ENCODE results near the gene EVI5.
A peak's percentile ranks its signal among the peaks of the same experiment; 100 is the strongest.
"Not testable (repeated sequence)": the region's sequence is repeated elsewhere in the genome, so short reads cannot be mapped to it uniquely, and the experiment has no call there.

The EVI5 gene

DNA sequence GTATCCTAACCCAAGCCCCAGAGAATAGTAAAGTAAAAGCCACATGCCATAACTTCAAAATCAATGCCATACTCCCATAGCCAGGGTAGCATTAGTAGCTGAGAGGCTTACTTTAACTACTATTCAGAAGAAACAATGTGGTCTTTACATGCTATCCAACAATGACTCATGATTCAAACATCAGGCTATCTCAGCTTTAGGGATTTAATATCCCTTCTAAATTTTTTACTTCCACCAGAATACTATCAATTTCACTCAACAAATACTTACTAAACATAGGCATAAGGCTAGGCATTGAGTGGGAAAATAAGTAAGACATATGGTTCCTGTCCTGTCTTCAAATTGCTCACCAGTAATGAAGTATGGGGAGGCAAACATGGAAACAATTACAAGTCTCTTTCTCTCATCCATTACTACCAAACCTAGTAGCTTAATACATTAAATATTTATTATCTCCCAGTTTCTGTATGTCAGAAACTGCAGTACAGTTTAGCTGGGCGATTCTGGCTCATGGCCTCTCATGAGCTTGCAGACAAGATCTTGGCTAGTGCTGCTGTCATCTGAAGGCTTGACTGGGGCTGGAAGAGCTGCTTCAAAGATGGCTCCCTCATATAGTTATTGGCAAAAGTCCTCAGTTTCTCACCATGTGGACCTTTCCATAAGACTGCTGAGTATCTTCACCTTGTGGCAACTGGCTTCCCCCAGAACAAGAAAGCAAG lies 30.7 kb downstream of the EVI5 start:
- TF ChIP-seq, protein P1, sequence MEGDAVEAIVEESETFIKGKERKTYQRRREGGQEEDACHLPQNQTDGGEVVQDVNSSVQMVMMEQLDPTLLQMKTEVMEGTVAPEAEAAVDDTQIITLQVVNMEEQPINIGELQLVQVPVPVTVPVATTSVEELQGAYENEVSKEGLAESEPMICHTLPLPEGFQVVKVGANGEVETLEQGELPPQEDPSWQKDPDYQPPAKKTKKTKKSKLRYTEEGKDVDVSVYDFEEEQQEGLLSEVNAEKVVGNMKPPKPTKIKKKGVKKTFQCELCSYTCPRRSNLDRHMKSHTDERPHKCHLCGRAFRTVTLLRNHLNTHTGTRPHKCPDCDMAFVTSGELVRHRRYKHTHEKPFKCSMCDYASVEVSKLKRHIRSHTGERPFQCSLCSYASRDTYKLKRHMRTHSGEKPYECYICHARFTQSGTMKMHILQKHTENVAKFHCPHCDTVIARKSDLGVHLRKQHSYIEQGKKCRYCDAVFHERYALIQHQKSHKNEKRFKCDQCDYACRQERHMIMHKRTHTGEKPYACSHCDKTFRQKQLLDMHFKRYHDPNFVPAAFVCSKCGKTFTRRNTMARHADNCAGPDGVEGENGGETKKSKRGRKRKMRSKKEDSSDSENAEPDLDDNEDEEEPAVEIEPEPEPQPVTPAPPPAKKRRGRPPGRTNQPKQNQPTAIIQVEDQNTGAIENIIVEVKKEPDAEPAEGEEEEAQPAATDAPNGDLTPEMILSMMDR (conservative IDR thresholded peaks at IDR 0.05; ENCODE audit: low read depth, low read length) = no peak
- no peak overlapping the region for H3K4me3 ChIP-seq (ENCODE audit: low read depth, low read length)
- DNase-seq (ENCODE audit: low read depth) = peak; percentile 70

DNA sequence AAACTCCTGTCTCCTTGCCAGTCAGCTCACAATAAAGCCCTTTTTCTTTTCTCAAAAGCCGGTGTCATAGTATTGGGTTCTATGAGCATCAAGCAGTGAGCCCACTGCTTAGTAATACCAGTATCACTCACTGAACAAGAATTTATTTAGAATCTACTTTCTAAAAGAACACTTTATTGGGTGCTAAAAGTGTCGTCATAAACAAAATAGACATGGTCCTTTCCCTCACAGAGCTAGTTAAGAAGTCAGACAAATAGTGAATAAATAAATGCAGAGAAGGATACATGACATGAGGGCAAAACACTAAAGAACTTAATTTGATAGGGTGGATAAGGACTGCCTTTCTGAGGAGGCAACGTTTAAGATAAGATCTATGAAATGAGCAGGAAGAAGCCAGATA lies 32.2 kb downstream of the EVI5 start:
- H3K4me3 ChIP-seq (ENCODE audit: low read depth, low read length) = no peak overlapping the region
- DNase-seq (ENCODE audit: low read depth) = no peak
- TF ChIP-seq, protein P1 (conservative IDR thresholded peaks at IDR 0.05; ENCODE audit: low read depth, low read length) = no peak

DNA sequence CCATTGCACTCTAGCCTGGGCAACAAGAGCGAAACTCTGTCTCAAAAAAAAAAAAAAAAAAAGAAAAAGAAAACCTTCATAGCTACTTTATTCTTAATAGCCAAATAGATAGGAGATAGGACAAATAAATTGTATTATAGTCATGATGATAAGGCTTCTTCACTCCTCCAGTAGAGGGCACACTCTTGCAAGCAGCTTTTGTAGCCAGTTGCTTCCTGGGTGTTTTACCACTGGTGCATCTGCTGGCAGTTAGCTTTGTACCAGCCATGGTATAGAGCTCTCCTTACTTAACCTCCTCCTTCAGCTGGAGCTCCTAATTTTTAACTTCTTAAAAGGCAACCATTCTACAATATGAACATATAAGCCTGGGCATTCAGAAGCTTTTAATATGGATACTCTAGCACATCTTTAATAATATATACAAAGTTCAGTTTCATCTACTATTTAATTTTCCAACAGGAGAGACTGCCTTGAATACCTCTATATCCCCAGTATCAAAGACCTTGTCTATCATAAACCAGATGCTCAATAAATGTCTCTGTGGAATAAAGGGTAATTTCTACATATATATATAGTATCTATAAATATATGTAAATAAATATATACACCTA lies 35.8 kb downstream of the EVI5 start:
- no peak overlapping the region for H3K4me3 ChIP-seq (ENCODE audit: low read depth, low read length)
- DNase-seq (ENCODE audit: low read depth) = peak; percentile 86
- TF ChIP-seq, protein P1 (conservative IDR thresholded peaks at IDR 0.05; ENCODE audit: low read depth, low read length) = peak; percentile 87

DNA sequence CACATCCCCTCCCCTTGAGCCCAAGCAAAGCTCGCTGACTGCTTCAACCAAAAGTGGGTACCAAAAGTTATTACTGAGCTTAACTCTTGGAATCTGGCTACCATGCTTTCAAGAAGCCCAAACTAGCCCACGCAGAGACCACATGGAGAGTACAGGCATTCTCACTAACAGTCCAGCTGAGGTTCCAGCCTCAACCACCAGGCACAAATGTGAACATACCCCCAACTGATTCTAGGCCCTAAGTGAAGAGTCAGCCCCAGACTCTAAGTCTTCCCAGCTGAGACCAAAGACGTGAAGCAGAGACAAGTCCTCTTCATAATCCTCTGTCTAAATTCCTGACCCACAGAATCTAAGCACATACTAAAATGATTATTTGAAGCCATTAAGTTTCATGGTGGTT lies 36.8 kb downstream of the EVI5 start:
- no peak overlapping the region for H3K4me3 ChIP-seq (ENCODE audit: low read depth, low read length)
- TF ChIP-seq, protein P1 (conservative IDR thresholded peaks at IDR 0.05; ENCODE audit: low read depth, low read length) = peak; percentile 19
- peak; percentile 30 for DNase-seq (ENCODE audit: low read depth)

DNA sequence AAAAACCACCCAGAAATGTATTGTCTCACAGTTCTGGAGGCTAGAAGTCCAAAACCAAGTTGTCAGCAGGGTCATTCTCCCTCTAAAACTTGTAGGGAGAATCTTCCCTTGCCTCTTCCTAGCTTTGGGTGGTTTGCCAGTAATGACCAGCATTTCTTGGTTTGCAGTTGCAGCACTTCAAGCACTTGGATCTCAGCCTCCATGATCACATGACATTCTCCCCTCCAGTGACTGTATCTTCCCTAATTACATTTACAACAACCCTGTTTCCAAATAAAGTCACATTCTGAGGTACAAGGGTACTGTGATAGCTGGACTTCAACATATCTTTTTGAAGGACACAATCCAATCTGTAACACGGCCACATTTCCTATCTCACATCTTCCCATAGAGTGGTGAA lies 37.2 kb downstream of the EVI5 start:
- H3K4me3 ChIP-seq (ENCODE audit: low read depth, low read length) = no peak overlapping the region
- DNase-seq (ENCODE audit: low read depth) = peak; percentile 45
- TF ChIP-seq, protein P1 (conservative IDR thresholded peaks at IDR 0.05; ENCODE audit: low read depth, low read length) = no peak

DNA sequence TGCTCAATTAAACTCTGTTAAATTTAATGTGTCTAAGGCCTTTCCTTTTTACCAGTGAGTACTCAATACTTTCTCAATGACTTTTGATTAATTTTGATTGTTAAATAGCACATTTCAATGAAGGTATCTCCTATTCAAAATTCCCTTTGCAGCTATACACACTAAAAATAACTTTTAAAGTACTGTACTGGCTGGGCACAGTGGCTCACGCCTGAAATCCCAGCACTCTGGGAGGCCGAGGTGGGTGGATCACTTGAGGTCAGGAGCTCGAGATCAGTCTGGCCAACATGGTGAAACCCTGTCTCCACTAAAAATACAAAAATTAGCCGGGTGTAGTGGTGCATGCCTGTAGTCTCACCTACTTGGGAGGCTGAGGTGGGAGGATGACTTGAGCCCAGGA lies 38.7 kb downstream of the EVI5 start:
- DNase-seq (ENCODE audit: low read depth) = not testable (repeated sequence)

DNA sequence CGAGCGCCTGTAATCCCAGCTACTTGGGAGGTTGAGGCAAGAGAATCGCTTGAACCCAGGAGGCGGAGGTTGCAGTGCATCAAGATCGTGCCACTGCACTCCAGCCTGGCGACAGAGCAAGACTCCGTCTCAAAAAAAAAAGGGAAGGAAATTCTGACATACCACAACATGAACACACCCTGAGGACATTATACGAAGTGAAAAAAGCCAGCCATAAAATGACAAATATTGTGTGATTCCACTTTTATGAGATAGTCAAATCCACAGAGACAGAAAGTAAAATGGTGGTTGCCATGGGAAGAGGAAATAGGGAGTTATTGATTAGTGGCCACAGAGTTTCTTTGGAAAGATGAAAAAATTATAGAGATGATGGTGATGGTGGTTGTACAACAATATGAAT lies 41.7 kb downstream of the EVI5 start:
- TF ChIP-seq, protein P1 (conservative IDR thresholded peaks at IDR 0.05; ENCODE audit: low read depth, low read length) = no peak
- DNase-seq (ENCODE audit: low read depth) = no peak
- no peak overlapping the region for H3K4me3 ChIP-seq (ENCODE audit: low read depth, low read length)

More for the DNA sequence above, 38.7 kb downstream of the EVI5 start:
- H3K4me3 ChIP-seq (ENCODE audit: low read depth, low read length) = not testable (repeated sequence)
